Esophagus squamous epithelium (tissue), 5 donors: Measurements from ENCODE around the gene NID1. TPM values are rescaled to one million over a fixed set of nuclear protein-coding genes. Genes with fewer than 3 reads are reported as not detected.

Experiments
- DNase-seq: peaks from one replicate; lab custom pipeline; 2025; lab: John Stamatoyannopoulos, UW
- H3K27ac ChIP-seq, 4 donors: fragments of 200-600 bp; sonication (generic); one replicate each; pipeline ENCODE4 v1.5.1; 2016 to 2019; ENCODE audit warnings: mild to moderate bottlenecking in 1 of 4
- H3K27me3 ChIP-seq, 4 donors: fragments of 200-600 bp; sonication (generic); 1 replicate in 3 of 4; 2 replicates in 1 of 4; pipeline versions ENCODE4 v1.5.1 to v1.6.0; 2017 to 2021; ENCODE audit warnings: antibody characterized with exemption in 1 of 4
- H3K36me3 ChIP-seq, 3 donors: fragments of 200-600 bp; sonication (generic); one replicate each; pipeline ENCODE4 v1.5.1; 2016 to 2019
- H3K4me1 ChIP-seq, 3 donors: fragments of 200-600 bp; sonication (generic); one replicate each; pipeline ENCODE4 v1.5.1; 2017 to 2019
- H3K4me3 ChIP-seq, 4 donors: fragments of 200-600 bp; sonication (generic); 1 replicate in 3 of 4; 2 replicates in 1 of 4; pipeline ENCODE4 v1.5.1; 2016 to 2019; ENCODE audit warnings: mild to moderate bottlenecking in 2 of 4, moderate library complexity in 1 of 4
- H3K9me3 ChIP-seq, 3 donors: fragments of 200-600 bp; sonication (generic); one replicate each; pipeline ENCODE4 v1.5.1; 2016 to 2019
- POLR2A ChIP-seq, 4 donors: fragments of 450-650 bp; IDR thresholded peaks; one replicate each; pipeline ENCODE4 v1.6.1; 2017; ENCODE audit warnings: antibody characterized with exemption in 4 of 4, mild to moderate bottlenecking in 4 of 4, moderate library complexity in 3 of 4
- WGBS, 2 donors: methylation state at CpG; one replicate each; pipeline ENCODE4 v1.1.5; 2018; 5-methylcytosine and 5-hydroxymethylcytosine counted together
- intact Hi-C: fragments of 100-400 bp; cut with DNase I; formaldehyde crosslinking; loops from one replicate; pipeline ENCODE4 v1.15.0; 2022
- total RNA-seq, 4 donors: library from RNA; depleted of rRNA; stranded (reverse); fragments of >200 nt; gene quantifications; one replicate each; pipeline ENCODE4 v1.1.0, GENCODE V29; 2016
- TF ChIP-seq, protein P1 (sequence below), 6 experiments: fragments of 450-650 bp in 4 of 6; fragments of 200-600 bp in 2 of 6; sonication (generic) in 2 of 6; IDR thresholded peaks; one replicate each; pipeline ENCODE4 v1.5.1; 2016 to 2019; ENCODE audit warnings: antibody characterized with exemption in 6 of 6, mild to moderate bottlenecking in 4 of 6, moderate library complexity in 4 of 6
- donor health status: DM: yes; HTN: yes; CAD: no.

Gene NID1
- total RNA-seq, 4 donors from 2014 or later = 3.6 to 120 (median 28.5) TPM

DNA sequence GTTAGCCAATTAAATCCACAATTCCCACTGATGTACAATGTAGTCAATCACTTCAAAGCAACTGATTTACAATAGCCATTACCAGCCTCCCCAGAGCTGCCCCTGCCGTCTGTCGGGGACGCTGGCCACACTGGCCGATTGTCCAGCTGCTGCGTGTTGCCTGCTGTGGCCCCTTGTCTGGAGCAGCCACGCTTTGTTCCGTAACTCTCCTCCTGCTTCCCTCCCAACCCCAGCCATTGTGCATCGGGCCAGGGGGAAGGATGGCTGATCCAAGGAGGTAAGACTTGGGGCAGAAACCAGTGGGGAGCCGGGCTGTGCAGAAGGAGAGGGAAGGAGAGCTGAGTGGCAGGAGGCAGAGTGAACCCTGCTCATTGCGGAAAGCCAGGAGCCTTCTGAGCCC is 114.6 kb downstream of the NID1 start:
- Histone ChIP-seq H3K9me3 (no peaks in the 10 kb centered on the region), H3K27ac (no peak overlapping the region), H3K27me3 (no peaks in the 10 kb centered on the region), H3K4me3 (no peak overlapping the region), H3K4me1 (peaks cover 0 to 7% (median 6%) of the 10 kb centered on the region in 3 donors), H3K36me3 (no peaks in the 10 kb centered on the region)
- WGBS, 2 donors = 86 to 98% methylated on average over 6 of the region's 10 CpGs
- TF ChIP-seq, protein P1, sequence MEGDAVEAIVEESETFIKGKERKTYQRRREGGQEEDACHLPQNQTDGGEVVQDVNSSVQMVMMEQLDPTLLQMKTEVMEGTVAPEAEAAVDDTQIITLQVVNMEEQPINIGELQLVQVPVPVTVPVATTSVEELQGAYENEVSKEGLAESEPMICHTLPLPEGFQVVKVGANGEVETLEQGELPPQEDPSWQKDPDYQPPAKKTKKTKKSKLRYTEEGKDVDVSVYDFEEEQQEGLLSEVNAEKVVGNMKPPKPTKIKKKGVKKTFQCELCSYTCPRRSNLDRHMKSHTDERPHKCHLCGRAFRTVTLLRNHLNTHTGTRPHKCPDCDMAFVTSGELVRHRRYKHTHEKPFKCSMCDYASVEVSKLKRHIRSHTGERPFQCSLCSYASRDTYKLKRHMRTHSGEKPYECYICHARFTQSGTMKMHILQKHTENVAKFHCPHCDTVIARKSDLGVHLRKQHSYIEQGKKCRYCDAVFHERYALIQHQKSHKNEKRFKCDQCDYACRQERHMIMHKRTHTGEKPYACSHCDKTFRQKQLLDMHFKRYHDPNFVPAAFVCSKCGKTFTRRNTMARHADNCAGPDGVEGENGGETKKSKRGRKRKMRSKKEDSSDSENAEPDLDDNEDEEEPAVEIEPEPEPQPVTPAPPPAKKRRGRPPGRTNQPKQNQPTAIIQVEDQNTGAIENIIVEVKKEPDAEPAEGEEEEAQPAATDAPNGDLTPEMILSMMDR (IDR thresholded peaks at IDR 0.05) = no peak
- TF ChIP-seq POLR2A (IDR thresholded peaks at IDR 0.05) = no peak
- intact Hi-C loops = loop anchor here (10.0 kb wide), 1 partner anchor 106 kb away; no protein-coding TSS in a partner anchor
- DNase-seq = no peak

DNA sequence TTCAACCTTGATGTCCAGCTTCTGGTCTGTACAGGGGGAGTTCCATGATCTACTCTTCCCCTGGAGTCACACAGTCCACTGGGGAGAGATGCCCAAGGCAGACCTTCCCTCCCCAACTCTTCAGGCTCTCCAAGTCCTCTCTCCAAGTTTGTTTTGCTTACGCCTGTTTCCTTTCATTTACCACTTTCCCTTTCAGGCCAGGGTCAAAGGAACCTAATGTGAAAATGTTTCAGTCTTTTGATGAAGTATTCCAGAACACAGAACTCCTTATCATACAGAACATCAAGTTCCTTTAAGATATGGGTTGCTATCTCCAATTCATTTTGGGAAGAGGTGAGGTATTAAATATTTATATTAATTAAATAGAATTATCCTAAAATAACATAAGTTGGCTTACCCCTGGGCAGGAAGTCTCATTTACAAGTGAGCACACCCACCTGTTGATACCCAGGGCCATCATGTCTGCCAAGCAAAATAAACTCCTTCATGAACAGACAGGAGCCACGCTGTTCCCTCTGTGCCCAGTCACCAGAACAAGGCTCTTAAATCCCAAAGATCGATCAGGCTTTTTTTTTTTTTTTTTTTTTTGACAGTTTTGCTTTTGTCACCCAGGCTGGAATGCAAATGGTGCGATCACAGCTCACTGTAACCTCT is 116.0 kb downstream of the NID1 start:
- intact Hi-C loops = no loop called here
- TF ChIP-seq POLR2A (IDR thresholded peaks at IDR 0.05) = no peak
- TF ChIP-seq, protein P1 (IDR thresholded peaks at IDR 0.05) = no peak
- Histone ChIP-seq H3K27ac (peak overlapping the region in 2 of 4 donors; percentile 25 to 36), H3K27me3 (no peaks in the 10 kb centered on the region), H3K4me3 (no peak overlapping the region), H3K4me1 (peaks cover 0 to 7% (median 0%) of the 10 kb centered on the region in 3 donors), H3K9me3 (no peaks in the 10 kb centered on the region), H3K36me3 (no peaks in the 10 kb centered on the region)
- DNase-seq = no peak
- 72 to 81% methylated on average over 4 of the region's 4 CpGs for WGBS, 2 donors

DNA sequence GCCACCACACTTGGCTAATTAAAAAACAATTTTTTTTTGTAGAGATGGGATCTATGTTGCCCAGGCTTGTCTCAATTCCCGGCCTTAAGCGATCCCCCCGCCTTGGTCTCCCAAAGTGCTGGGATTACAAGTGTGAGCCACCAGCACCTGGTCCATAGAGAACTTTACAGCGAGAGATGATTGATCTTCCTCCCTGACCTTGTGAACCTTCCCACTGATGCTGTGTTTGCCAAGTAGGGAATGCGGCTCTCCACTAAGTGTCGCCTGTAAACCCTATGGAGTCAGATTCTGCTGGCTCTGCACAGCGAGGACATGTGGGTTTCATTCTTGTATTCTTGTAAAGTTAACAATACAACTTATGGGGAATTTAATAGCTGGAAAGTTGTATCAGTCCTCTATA is 116.9 kb downstream of the NID1 start:
- intact Hi-C loops = no loop called here
- Histone ChIP-seq H3K27ac (peak overlapping the region in 2 of 4 donors; percentile 25 to 36), H3K9me3 (no peaks in the 10 kb centered on the region), H3K4me1 (peaks cover 0 to 9% (median 0%) of the 10 kb centered on the region in 3 donors), H3K27me3 (no peaks in the 10 kb centered on the region), H3K4me3 (no peak overlapping the region), H3K36me3 (no peaks in the 10 kb centered on the region)
- no peak for TF ChIP-seq POLR2A (IDR thresholded peaks at IDR 0.05)
- TF ChIP-seq, protein P1 (IDR thresholded peaks at IDR 0.05) = no peak
- DNase-seq = no peak
- 90 to 93% methylated on average over 4 to 5 of the region's 7 CpGs for WGBS, 2 donors

DNA sequence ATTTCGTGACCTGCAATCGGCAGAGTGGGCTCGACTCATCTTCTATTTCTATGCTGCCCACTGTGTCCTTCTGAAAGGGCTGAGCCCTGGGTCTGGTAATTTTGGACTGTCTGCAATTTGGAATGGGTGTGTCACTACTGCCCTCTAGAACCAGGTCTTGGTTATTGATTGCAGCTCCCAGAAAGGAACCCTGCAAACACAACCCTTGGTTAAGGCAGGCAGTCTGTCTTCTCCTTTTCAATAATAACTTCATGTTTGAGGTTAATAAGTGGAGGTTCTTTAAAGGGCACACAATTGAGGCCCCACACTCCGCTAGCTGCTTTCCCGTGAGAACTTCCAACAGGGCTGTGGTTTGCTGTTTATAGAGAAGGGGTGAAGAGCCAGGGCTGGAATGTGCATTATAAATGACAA is 118.3 kb downstream of the NID1 start:
- Histone ChIP-seq H3K9me3 (no peaks in the 10 kb centered on the region), H3K27me3 (no peaks in the 10 kb centered on the region), H3K27ac (peak overlapping the region in 1 of 4 donors; percentile 28), H3K4me3 (no peak overlapping the region), H3K36me3 (no peaks in the 10 kb centered on the region), H3K4me1 (peaks cover 0 to 17% (median 1%) of the 10 kb centered on the region in 3 donors)
- TF ChIP-seq POLR2A (IDR thresholded peaks at IDR 0.05) = no peak
- TF ChIP-seq, protein P1 (IDR thresholded peaks at IDR 0.05) = peak in 3 of 6 experiments; percentile 10 to 35 (median 17)
- 73 to 87% methylated on average over 5 of the region's 5 CpGs for WGBS, 2 donors
- intact Hi-C loops = no loop called here
- no peak for DNase-seq

DNA sequence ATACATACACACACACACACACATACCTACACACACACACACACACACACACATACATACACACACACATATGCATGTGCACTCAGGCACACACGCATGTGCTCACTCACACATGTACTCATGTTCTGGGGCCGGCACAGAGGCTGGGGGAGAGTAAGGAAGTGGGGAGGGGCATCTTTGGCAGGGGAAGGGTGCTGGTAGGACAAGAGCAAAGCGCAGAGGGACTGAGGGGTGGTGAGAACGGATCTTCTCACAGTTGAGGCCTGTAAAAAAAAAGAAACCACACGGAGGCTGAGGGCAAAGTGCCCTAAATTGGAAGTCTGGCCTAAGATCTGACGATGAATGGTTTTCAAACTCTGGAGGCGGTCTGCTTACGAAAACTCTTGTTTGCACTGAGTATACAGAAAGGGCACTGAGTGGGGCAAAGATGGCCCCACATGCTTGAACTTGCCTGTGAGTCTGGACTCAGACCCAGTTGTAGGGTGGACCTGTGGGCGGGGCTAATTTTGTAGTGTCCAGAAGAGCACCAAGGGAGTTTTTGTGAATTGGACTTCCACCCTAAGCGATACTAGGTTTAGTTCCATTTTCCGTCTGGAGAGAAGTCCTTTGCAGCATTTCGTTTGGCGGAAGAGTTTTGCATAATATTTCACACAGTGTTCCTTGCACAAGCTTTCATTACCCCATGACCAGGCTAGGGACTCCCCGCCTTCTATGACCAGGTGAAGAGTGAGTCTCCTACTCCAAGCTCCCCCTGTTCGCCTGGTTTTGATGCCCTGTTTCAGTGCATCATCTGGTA is 118.9 kb downstream of the NID1 start:
- H3K36me3 ChIP-seq = no peaks in the 10 kb centered on the region
- no peaks in the 10 kb centered on the region for H3K27me3 ChIP-seq
- intact Hi-C loops = no loop called here
- TF ChIP-seq, protein P1 (IDR thresholded peaks at IDR 0.05) = no peak
- TF ChIP-seq POLR2A (IDR thresholded peaks at IDR 0.05) = no peak
- 78 to 82% methylated on average over 14 to 15 of the region's 15 CpGs for whole genome bisulfite sequencing, 2 donors
- H3K4me3 ChIP-seq = no peak overlapping the region
- H3K27ac ChIP-seq = peak overlapping the region in 1 of 4 donors; percentile 28
- no peaks in the 10 kb centered on the region for H3K9me3 ChIP-seq
- H3K4me1 ChIP-seq = peaks cover 0 to 17% (median 4%) of the 10 kb centered on the region in 3 donors
- DNase-seq = no peak
